ENCODE data around the gene NHS. TPM values are rescaled to one million over a fixed set of nuclear protein-coding genes. Genes with fewer than 3 reads are reported as not detected.

Gene NHS
- total RNA-seq, 2 donors from 2014 or later, result 6.0 to 7.3 TPM

DNA sequence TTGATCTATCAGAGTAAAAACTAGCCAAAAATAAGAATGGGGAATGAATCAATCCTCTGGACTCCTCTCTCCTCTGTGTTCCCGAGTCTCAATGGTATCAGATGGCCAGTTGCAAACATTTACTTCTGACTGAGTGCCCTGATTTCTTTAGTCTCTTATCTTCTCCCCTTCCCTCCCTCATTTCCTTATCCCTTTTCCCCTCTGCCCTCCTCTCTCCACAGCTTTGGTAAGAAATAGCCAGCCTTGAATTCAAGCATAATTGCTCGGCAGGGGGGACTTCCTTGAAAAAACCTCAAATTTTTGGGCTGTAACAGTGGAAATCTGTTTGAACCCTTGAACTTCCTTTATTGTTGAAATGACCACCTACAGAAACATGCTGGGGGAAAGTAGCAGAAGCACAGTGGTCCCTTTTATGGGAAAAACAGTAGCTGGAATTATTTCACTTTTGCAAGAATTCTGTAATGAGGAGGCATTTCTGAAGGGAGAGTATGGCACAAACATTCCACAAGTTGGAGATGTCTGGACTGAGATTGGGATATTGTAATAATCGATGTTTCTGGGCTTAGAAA lies 40.3 kb downstream of the NHS start:
- H3K4me1 ChIP-seq (ENCODE audit: control insufficient read depth, insufficient read depth, low read length), result no peaks in the 10 kb centered on the region
- H3K27me3 Mint-ChIP-seq (ENCODE audit: insufficient read depth), result no peaks in the 10 kb centered on the region
- peak overlapping the region; percentile 32 for H3K4me3 Mint-ChIP-seq
- H3K4me3 ChIP-seq (ENCODE audit: low read length), result peak overlapping the region; percentile 44
- TF ChIP-seq, protein P1, sequence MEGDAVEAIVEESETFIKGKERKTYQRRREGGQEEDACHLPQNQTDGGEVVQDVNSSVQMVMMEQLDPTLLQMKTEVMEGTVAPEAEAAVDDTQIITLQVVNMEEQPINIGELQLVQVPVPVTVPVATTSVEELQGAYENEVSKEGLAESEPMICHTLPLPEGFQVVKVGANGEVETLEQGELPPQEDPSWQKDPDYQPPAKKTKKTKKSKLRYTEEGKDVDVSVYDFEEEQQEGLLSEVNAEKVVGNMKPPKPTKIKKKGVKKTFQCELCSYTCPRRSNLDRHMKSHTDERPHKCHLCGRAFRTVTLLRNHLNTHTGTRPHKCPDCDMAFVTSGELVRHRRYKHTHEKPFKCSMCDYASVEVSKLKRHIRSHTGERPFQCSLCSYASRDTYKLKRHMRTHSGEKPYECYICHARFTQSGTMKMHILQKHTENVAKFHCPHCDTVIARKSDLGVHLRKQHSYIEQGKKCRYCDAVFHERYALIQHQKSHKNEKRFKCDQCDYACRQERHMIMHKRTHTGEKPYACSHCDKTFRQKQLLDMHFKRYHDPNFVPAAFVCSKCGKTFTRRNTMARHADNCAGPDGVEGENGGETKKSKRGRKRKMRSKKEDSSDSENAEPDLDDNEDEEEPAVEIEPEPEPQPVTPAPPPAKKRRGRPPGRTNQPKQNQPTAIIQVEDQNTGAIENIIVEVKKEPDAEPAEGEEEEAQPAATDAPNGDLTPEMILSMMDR (conservative IDR thresholded peaks at IDR 0.05), result no peak
- H3K27me3 ChIP-seq (ENCODE audit: control insufficient read depth, insufficient read depth, low read length, poor library complexity, severe bottlenecking), result no peaks in the 10 kb centered on the region
- peak overlapping the region; percentile 50 for H3K27ac ChIP-seq (ENCODE audit: low read depth, low read length)
- H3K9ac ChIP-seq (ENCODE audit: extremely low read depth, low read length, poor library complexity, severe bottlenecking), result no peak overlapping the region
- no peaks in the 10 kb centered on the region for H3K9me3 Mint-ChIP-seq
- 13 to 32% methylated on average over 1 to 3 of the region's 3 CpGs for WGBS, 2 experiments (ENCODE audit: insufficient coverage in 1 of 2, insufficient read length in 1 of 2)
- H3K36me3 Mint-ChIP-seq (ENCODE audit: low read depth), result no peaks in the 10 kb centered on the region
- H3K36me3 ChIP-seq (ENCODE audit: control insufficient read depth, insufficient read depth, low read length), result no peaks in the 10 kb centered on the region
- no peak for DNase-seq
- H3K4me1 Mint-ChIP-seq, result peaks cover 45% of the 10 kb centered on the region
- H3K9me3 ChIP-seq (ENCODE audit: control insufficient read depth, low read length), result no peaks in the 10 kb centered on the region
- H3K27ac Mint-ChIP-seq, result peak overlapping the region; percentile 79

- Histone ChIP-seq H3K36me3 (ENCODE audit: control insufficient read depth, insufficient read depth, low read length) (no peaks in the 10 kb centered on the region), H3K9me3 (ENCODE audit: control insufficient read depth, low read length) (no peaks in the 10 kb centered on the region), H3K27me3 (ENCODE audit: control insufficient read depth, insufficient read depth, low read length, poor library complexity, severe bottlenecking) (no peaks in the 10 kb centered on the region), H3K4me3 (ENCODE audit: low read length) (no peak overlapping the region), H3K9ac (ENCODE audit: extremely low read depth, low read length, poor library complexity, severe bottlenecking) (no peak overlapping the region), H3K27ac (ENCODE audit: low read depth, low read length) (no peak overlapping the region), H3K4me1 (ENCODE audit: control insufficient read depth, insufficient read depth, low read length) (no peaks in the 10 kb centered on the region)
- Mint-ChIP-seq H3K36me3 (ENCODE audit: low read depth) (no peaks in the 10 kb centered on the region), H3K27me3 (ENCODE audit: insufficient read depth) (no peaks in the 10 kb centered on the region), H3K9me3 (no peaks in the 10 kb centered on the region), H3K4me1 (peaks cover 41% of the 10 kb centered on the region), H3K27ac (no peak overlapping the region), H3K4me3 (no peak overlapping the region)
- TF ChIP-seq, protein P1 (conservative IDR thresholded peaks at IDR 0.05), result no peak
- DNase-seq, result no peak
Measured at GRCh38 chrX:17417372-17417771, 42.4 kb downstream of the NHS start.

GRCh38 chrX:17425136-17425535 lies 50.1 kb downstream of the NHS start:
- H3K36me3 Mint-ChIP-seq (ENCODE audit: low read depth), result no peaks in the 10 kb centered on the region
- TF ChIP-seq, protein P1 (conservative IDR thresholded peaks at IDR 0.05), result no peak
- WGBS, 2 experiments (ENCODE audit: insufficient coverage in 1 of 2, insufficient read length in 1 of 2), result 69 to 96% methylated on average over 4 to 6 of the region's 6 CpGs
- Histone ChIP-seq H3K36me3 (ENCODE audit: control insufficient read depth, insufficient read depth, low read length) (no peaks in the 10 kb centered on the region), H3K4me1 (ENCODE audit: control insufficient read depth, insufficient read depth, low read length) (peaks cover 4% of the 10 kb centered on the region), H3K9me3 (ENCODE audit: control insufficient read depth, low read length) (no peaks in the 10 kb centered on the region), H3K27me3 (ENCODE audit: control insufficient read depth, insufficient read depth, low read length, poor library complexity, severe bottlenecking) (no peaks in the 10 kb centered on the region), H3K9ac (ENCODE audit: extremely low read depth, low read length, poor library complexity, severe bottlenecking) (no peak overlapping the region), H3K4me3 (ENCODE audit: low read length) (no peak overlapping the region), H3K27ac (ENCODE audit: low read depth, low read length) (no peak overlapping the region)
- H3K4me1 Mint-ChIP-seq, result peaks cover 15% of the 10 kb centered on the region
- no peak for DNase-seq
- H3K9me3 Mint-ChIP-seq, result no peaks in the 10 kb centered on the region
- no peak overlapping the region for H3K4me3 Mint-ChIP-seq
- no peak overlapping the region for H3K27ac Mint-ChIP-seq
- peaks cover 7% of the 10 kb centered on the region for H3K27me3 Mint-ChIP-seq (ENCODE audit: insufficient read depth)
